Ishikawa (cell line): ENCODE results near the gene SAPCD2.

Source experiments
- CREB1 ChIP-seq: IDR thresholded peaks from 2 replicates; pipeline ENCODE4 v1.6.1; 2012; ENCODE audit warnings: low read depth
- EP300 ChIP-seq: IDR thresholded peaks from 2 replicates; pipeline ENCODE4 v1.6.1; 2012; ENCODE audit warnings: borderline replicate concordance
- FOXM1 ChIP-seq: IDR thresholded peaks from 2 replicates; pipeline ENCODE4 v1.6.1; 2012; ENCODE audit warnings: low read depth, borderline replicate concordance
- RAD21 ChIP-seq: IDR thresholded peaks from 2 replicates; pipeline ENCODE4 v1.6.1; 2012; ENCODE audit warnings: low read depth
- TAF1 ChIP-seq: IDR thresholded peaks from 2 replicates; pipeline ENCODE4 v1.6.1; 2012; ENCODE audit warnings: low read depth, mild to moderate bottlenecking
- YY1 ChIP-seq: IDR thresholded peaks from 2 replicates; pipeline ENCODE4 v1.6.1; 2012; ENCODE audit warnings: low read depth
- ZBTB7A ChIP-seq: IDR thresholded peaks from 2 replicates; pipeline ENCODE4 v1.6.1; 2012; ENCODE audit warnings: low read depth
- TF ChIP-seq, protein P1 (sequence below): IDR thresholded peaks from 2 replicates; pipeline ENCODE4 v1.6.1; 2012

DNA sequence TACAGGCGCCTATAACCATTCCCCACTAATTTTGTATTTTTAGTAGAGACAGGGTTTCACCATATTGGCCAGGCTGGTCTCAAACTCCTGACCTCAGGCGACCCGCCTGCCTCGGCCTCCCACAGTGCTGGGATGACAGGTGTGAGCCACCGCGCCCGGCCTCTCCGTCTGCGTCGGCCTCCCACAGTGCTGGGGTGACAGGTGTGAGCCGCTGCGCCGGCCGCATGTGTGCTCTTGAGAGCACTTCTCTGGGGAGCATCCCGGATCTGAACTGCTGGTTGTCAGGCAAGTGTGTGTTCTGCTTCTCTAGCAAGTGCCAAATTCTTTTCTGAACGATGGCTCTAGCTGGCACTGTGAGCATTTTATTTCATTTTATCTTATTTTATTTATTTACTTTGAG, 12.8 kb downstream of the SAPCD2 start:
- TF ChIP-seq EP300 (no peak), RAD21 (no peak), YY1 (no peak), CREB1 (no peak), ZBTB7A (no peak), TAF1 (no peak), FOXM1 (no peak)
- TF ChIP-seq, protein P1, sequence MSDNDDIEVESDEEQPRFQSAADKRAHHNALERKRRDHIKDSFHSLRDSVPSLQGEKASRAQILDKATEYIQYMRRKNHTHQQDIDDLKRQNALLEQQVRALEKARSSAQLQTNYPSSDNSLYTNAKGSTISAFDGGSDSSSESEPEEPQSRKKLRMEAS = no peak
